ENCODE results near the gene UBAC1. TPM values are rescaled to one million over a fixed set of nuclear protein-coding genes. Genes with fewer than 3 reads are reported as not detected.

Gene UBAC1
- total RNA-seq, 1 donor: 29.0 TPM

- Histone ChIP-seq H3K9me3 (ENCODE audit: low read depth, low read length) (no peaks in the 10 kb centered on the region), H3K27ac (ENCODE audit: low read depth, low read length) (no peak overlapping the region), H3K4me3 (ENCODE audit: insufficient read depth, low read length) (no peak overlapping the region), H3K27me3 (ENCODE audit: insufficient read depth, low read length) (no peaks in the 10 kb centered on the region), H3K79me2 (ENCODE audit: insufficient read depth, low read length) (peaks cover 100% of the 10 kb centered on the region), H3K4me2 (ENCODE audit: insufficient read depth, low read length) (no peak overlapping the region), H3K4me1 (ENCODE audit: insufficient read depth, low read length) (peaks cover 22% of the 10 kb centered on the region), H3K36me3 (ENCODE audit: insufficient read depth, low read length) (no peaks in the 10 kb centered on the region), H4K20me1 (ENCODE audit: insufficient read depth, low read length) (peaks cover 94% of the 10 kb centered on the region), H2AFZ (ENCODE audit: low read length) (no peak overlapping the region)
- peak; percentile 10 for DNase-seq (ENCODE audit: insufficient read length, low spot score, missing footprints)
- TF ChIP-seq, protein P1, sequence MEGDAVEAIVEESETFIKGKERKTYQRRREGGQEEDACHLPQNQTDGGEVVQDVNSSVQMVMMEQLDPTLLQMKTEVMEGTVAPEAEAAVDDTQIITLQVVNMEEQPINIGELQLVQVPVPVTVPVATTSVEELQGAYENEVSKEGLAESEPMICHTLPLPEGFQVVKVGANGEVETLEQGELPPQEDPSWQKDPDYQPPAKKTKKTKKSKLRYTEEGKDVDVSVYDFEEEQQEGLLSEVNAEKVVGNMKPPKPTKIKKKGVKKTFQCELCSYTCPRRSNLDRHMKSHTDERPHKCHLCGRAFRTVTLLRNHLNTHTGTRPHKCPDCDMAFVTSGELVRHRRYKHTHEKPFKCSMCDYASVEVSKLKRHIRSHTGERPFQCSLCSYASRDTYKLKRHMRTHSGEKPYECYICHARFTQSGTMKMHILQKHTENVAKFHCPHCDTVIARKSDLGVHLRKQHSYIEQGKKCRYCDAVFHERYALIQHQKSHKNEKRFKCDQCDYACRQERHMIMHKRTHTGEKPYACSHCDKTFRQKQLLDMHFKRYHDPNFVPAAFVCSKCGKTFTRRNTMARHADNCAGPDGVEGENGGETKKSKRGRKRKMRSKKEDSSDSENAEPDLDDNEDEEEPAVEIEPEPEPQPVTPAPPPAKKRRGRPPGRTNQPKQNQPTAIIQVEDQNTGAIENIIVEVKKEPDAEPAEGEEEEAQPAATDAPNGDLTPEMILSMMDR (IDR thresholded peaks at IDR 0.05; ENCODE audit: extremely low read depth, low read depth, low read length): no peak
These were observed 74.1 kb downstream of the UBAC1 start for GRCh38 chr9:135887021-135887507.

- no peak overlapping the region for H3K4me2 ChIP-seq (ENCODE audit: insufficient read depth, low read length)
- TF ChIP-seq, protein P1 (IDR thresholded peaks at IDR 0.05; ENCODE audit: extremely low read depth, low read depth, low read length): no peak
- H3K36me3 ChIP-seq (ENCODE audit: insufficient read depth, low read length): peaks cover 3% of the 10 kb centered on the region
- peaks cover 100% of the 10 kb centered on the region for H3K79me2 ChIP-seq (ENCODE audit: insufficient read depth, low read length)
- no peak overlapping the region for H2AFZ ChIP-seq (ENCODE audit: low read length)
- peak overlapping the region; percentile 71 for H3K27ac ChIP-seq (ENCODE audit: low read depth, low read length)
- no peaks in the 10 kb centered on the region for H3K27me3 ChIP-seq (ENCODE audit: insufficient read depth, low read length)
- H3K4me1 ChIP-seq (ENCODE audit: insufficient read depth, low read length): peaks cover 22% of the 10 kb centered on the region
- no peak overlapping the region for H3K4me3 ChIP-seq (ENCODE audit: insufficient read depth, low read length)
- H3K9me3 ChIP-seq (ENCODE audit: low read depth, low read length): no peaks in the 10 kb centered on the region
- DNase-seq (ENCODE audit: insufficient read length, low spot score, missing footprints): peak; percentile 67
- peaks cover 94% of the 10 kb centered on the region for H4K20me1 ChIP-seq (ENCODE audit: insufficient read depth, low read length)
These were observed 74.8 kb downstream of the UBAC1 start for GRCh38 chr9:135886147-135886981.

DNA sequence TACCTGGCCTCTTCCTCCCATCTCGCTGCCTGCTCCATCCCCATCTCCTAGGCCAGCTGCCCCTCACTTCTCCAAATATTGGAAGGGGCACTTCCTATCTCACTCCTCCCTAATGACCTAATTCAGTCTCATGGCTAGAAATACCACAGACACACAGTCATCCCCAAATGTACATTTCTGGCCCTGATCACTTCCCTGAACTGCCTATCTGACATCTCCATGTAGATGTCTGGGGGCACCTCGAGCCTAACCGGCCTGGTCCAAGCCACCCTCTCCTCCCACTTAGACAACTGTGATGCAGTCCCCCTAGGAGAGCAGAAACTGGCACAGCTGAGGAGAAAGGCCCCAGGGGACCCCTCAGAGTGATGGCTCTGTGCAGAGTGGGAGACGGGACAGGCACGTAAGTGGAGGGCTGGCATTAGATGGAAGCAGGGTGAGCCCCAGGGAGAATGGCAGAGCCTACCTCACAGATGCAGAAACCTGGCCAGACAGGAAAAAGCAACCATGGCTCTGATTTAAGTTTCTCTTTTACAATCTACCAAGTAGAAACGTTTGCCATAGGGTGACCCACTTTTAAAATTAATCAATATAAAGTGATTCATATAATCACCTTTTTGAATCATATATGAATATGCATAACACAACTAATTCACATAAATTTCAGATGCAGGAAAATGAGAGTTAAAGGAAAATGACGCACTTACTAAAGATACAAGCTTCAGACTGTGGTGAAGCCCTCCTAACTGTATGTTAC is 75.9 kb downstream of the UBAC1 start:
- peak; percentile 94 for DNase-seq (ENCODE audit: insufficient read length, low spot score, missing footprints)
- Histone ChIP-seq H3K27me3 (ENCODE audit: insufficient read depth, low read length) (no peaks in the 10 kb centered on the region), H3K9me3 (ENCODE audit: low read depth, low read length) (no peaks in the 10 kb centered on the region), H3K79me2 (ENCODE audit: insufficient read depth, low read length) (peaks cover 96% of the 10 kb centered on the region), H3K4me1 (ENCODE audit: insufficient read depth, low read length) (peaks cover 22% of the 10 kb centered on the region), H4K20me1 (ENCODE audit: insufficient read depth, low read length) (peaks cover 90% of the 10 kb centered on the region), H3K4me2 (ENCODE audit: insufficient read depth, low read length) (peak overlapping the region; percentile 39), H3K36me3 (ENCODE audit: insufficient read depth, low read length) (peaks cover 4% of the 10 kb centered on the region), H3K4me3 (ENCODE audit: insufficient read depth, low read length) (no peak overlapping the region), H2AFZ (ENCODE audit: low read length) (no peak overlapping the region), H3K27ac (ENCODE audit: low read depth, low read length) (peak overlapping the region; percentile 71)
- TF ChIP-seq, protein P1 (IDR thresholded peaks at IDR 0.05; ENCODE audit: extremely low read depth, low read depth, low read length): no peak

Measured in osteoblast (primary cell).